DND-41 (cell line): ENCODE measurements around the gene VPS36.

Source experiments
- EZH2 ChIP-seq: IDR thresholded peaks from 3 replicates; pipeline ENCODE4 v1.6.1; 2012; ENCODE audit warnings: borderline replicate concordance, low read depth, mild to moderate bottlenecking, moderate library complexity, low read length, inconsistent platforms; ENCODE audit not compliant: severe bottlenecking
- TF ChIP-seq, protein P1 (sequence below): IDR thresholded peaks from 2 replicates; pipeline ENCODE4 v1.5.1; 2012; ENCODE audit warnings: borderline replicate concordance, low read length, moderate library complexity, mild to moderate bottlenecking; ENCODE audit not compliant: poor library complexity, severe bottlenecking; ENCODE audit errors: extremely low read depth

DNA sequence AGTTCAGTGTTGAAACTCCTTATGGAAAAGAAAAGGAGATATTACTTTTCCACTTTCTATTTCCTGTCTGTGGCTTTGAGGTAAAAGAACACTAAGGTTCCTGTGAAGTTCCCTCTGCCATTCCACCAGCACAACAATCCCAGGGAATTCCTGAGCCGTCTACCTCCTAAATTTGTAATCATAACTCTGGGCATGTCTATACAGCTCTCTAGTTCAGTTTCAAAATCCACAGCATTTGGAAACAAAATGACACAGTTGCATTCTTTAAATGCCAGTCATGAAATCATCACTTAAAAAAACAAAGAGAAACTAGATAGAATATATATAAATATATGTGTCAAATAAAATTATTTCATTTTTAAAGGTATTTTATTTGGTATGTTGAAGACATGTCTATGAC is 35.5 kb downstream of the VPS36 start:
- TF ChIP-seq EZH2: no peak
- TF ChIP-seq, protein P1, sequence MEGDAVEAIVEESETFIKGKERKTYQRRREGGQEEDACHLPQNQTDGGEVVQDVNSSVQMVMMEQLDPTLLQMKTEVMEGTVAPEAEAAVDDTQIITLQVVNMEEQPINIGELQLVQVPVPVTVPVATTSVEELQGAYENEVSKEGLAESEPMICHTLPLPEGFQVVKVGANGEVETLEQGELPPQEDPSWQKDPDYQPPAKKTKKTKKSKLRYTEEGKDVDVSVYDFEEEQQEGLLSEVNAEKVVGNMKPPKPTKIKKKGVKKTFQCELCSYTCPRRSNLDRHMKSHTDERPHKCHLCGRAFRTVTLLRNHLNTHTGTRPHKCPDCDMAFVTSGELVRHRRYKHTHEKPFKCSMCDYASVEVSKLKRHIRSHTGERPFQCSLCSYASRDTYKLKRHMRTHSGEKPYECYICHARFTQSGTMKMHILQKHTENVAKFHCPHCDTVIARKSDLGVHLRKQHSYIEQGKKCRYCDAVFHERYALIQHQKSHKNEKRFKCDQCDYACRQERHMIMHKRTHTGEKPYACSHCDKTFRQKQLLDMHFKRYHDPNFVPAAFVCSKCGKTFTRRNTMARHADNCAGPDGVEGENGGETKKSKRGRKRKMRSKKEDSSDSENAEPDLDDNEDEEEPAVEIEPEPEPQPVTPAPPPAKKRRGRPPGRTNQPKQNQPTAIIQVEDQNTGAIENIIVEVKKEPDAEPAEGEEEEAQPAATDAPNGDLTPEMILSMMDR: no peak
